M059J (cell line): ENCODE data around the gene UGT1A8. TPM values are rescaled to one million over a fixed set of nuclear protein-coding genes. Genes with fewer than 3 reads are reported as not detected.

ENCODE experiments used
- DNase-seq: peaks from one replicate; pipeline ENCODE4 v3.0.0-alpha.2; 2012; ENCODE audit warnings: low read depth
- total RNA-seq: library from RNA; depleted of rRNA; stranded (reverse); fragments of >200 nt; shearing (Covaris generic); gene quantifications from 2 replicates; pipeline ENCODE4 v1.2.3, GENCODE V29; 2014; rRNA removed

UGT1A8 gene
- total RNA-seq, 1 experiment from 2014 or later: not detected

GRCh38 chr2:233818639-233819621 is 201.5 kb downstream of the UGT1A8 start:
- no peak for DNase-seq

GRCh38 chr2:233819884-233820773 is 202.7 kb downstream of the UGT1A8 start:
- DNase-seq: no peak

- no peak for DNase-seq
Measured at GRCh38 chr2:233820774-233821105, 203.3 kb downstream of the UGT1A8 start.

GRCh38 chr2:233821196-233821595 is 203.8 kb downstream of the UGT1A8 start:
- no peak for DNase-seq

GRCh38 chr2:233821709-233822100 is 204.3 kb downstream of the UGT1A8 start:
- no peak for DNase-seq

- DNase-seq: no peak
Measured at GRCh38 chr2:233822101-233822771, 204.8 kb downstream of the UGT1A8 start.

Other genes starting within 250 kb of the UGT1A8 start
- 11.8 and 21.2 TPM in 2 replicates for gene USP40, start 50.9 kb upstream of the UGT1A8 start, total RNA-seq
- gene UGT1A10, start 18.8 kb downstream of the UGT1A8 start, total RNA-seq: not detected in 2 replicates
- 0.07 TPM in 1 of 2 replicates, not detected in the other for gene UGT1A9, start 54.3 kb downstream of the UGT1A8 start, total RNA-seq
- gene UGT1A7, start 64.3 kb downstream of the UGT1A8 start, total RNA-seq: not detected in 2 replicates
- gene UGT1A6, start 75.3 kb downstream of the UGT1A8 start, total RNA-seq: 0.54 TPM in 1 of 2 replicates, not detected in the other
- gene UGT1A5, start 95.3 kb downstream of the UGT1A8 start, total RNA-seq: not detected in 2 replicates
- not detected in 2 replicates for gene UGT1A4, start 101.1 kb downstream of the UGT1A8 start, total RNA-seq
- not detected in 2 replicates for gene UGT1A3, start 111.4 kb downstream of the UGT1A8 start, total RNA-seq
- not detected in 2 replicates for gene UGT1A1, start 142.6 kb downstream of the UGT1A8 start, total RNA-seq
- gene MROH2A, start 160.7 kb downstream of the UGT1A8 start, total RNA-seq: not detected in 2 replicates
- 58.4 and 80.4 TPM in 2 replicates for gene HJURP, start 236.9 kb downstream of the UGT1A8 start, total RNA-seq